ENCODE results near the gene DCBLD1. TPM values are rescaled to one million over a fixed set of nuclear protein-coding genes. Genes with fewer than 3 reads are reported as not detected.

DCBLD1 gene
- total RNA-seq, 1 donor from 2014 or later: 7.5 TPM

- H3K36me3 ChIP-seq: no peaks in the 10 kb centered on the region
- Mint-ChIP-seq H3K9me3 (no peaks in the 10 kb centered on the region), H3K36me3 (no peaks in the 10 kb centered on the region), H3K27me3 (ENCODE audit: insufficient read depth, low read depth) (no peaks in the 10 kb centered on the region), H3K27ac (no peak overlapping the region), H3K4me3 (no peak overlapping the region), H3K4me1 (no peaks in the 10 kb centered on the region)
- H3K27me3 ChIP-seq: no peaks in the 10 kb centered on the region
- H3K4me3 ChIP-seq: no peak overlapping the region
- H3K9me3 ChIP-seq (ENCODE audit: low read depth): no peaks in the 10 kb centered on the region
- H3K9ac ChIP-seq: no peak overlapping the region
- H2AFZ ChIP-seq (replicated peaks): no peak overlapping the region
- H4K20me1 ChIP-seq (ENCODE audit: low read depth): no peaks in the 10 kb centered on the region
- no peaks in the 10 kb centered on the region for H3F3A ChIP-seq (ENCODE audit: low read depth)
- DNase-seq (ENCODE audit: low spot score): no peak
- H3K79me2 ChIP-seq (ENCODE audit: low read depth): no peaks in the 10 kb centered on the region
- TF ChIP-seq EZH2 (IDR thresholded peaks at IDR 0.05): no peak
- TF ChIP-seq, protein P1, sequence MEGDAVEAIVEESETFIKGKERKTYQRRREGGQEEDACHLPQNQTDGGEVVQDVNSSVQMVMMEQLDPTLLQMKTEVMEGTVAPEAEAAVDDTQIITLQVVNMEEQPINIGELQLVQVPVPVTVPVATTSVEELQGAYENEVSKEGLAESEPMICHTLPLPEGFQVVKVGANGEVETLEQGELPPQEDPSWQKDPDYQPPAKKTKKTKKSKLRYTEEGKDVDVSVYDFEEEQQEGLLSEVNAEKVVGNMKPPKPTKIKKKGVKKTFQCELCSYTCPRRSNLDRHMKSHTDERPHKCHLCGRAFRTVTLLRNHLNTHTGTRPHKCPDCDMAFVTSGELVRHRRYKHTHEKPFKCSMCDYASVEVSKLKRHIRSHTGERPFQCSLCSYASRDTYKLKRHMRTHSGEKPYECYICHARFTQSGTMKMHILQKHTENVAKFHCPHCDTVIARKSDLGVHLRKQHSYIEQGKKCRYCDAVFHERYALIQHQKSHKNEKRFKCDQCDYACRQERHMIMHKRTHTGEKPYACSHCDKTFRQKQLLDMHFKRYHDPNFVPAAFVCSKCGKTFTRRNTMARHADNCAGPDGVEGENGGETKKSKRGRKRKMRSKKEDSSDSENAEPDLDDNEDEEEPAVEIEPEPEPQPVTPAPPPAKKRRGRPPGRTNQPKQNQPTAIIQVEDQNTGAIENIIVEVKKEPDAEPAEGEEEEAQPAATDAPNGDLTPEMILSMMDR (IDR thresholded peaks at IDR 0.05): no peak
- TF ChIP-seq EZH2phosphoT487 (IDR thresholded peaks at IDR 0.05): no peak
- no peak overlapping the region for H3K4me2 ChIP-seq
- H3K4me1 ChIP-seq: no peaks in the 10 kb centered on the region
- H3K27ac ChIP-seq: no peak overlapping the region
These were observed 26.2 kb upstream of the DCBLD1 start for GRCh38 chr6:117456250-117456649.

- TF ChIP-seq EZH2 (IDR thresholded peaks at IDR 0.05) (no peak), EZH2phosphoT487 (IDR thresholded peaks at IDR 0.05) (no peak)
- TF ChIP-seq, protein P1 (IDR thresholded peaks at IDR 0.05): no peak
- Mint-ChIP-seq H3K4me1 (no peaks in the 10 kb centered on the region), H3K27ac (no peak overlapping the region), H3K4me3 (no peak overlapping the region), H3K9me3 (no peaks in the 10 kb centered on the region), H3K27me3 (ENCODE audit: insufficient read depth, low read depth) (no peaks in the 10 kb centered on the region), H3K36me3 (no peaks in the 10 kb centered on the region)
- Histone ChIP-seq H3K4me1 (no peaks in the 10 kb centered on the region), H3K9ac (no peak overlapping the region), H3K4me2 (no peak overlapping the region), H3K27ac (no peak overlapping the region), H3K36me3 (no peaks in the 10 kb centered on the region), H3K27me3 (no peaks in the 10 kb centered on the region), H4K20me1 (ENCODE audit: low read depth) (no peaks in the 10 kb centered on the region), H2AFZ (replicated peaks) (no peak overlapping the region), H3K9me3 (ENCODE audit: low read depth) (no peaks in the 10 kb centered on the region), H3K4me3 (no peak overlapping the region), H3F3A (ENCODE audit: low read depth) (no peaks in the 10 kb centered on the region), H3K79me2 (ENCODE audit: low read depth) (no peaks in the 10 kb centered on the region)
- DNase-seq (ENCODE audit: low spot score): no peak
These were observed 25.5 kb upstream of the DCBLD1 start for GRCh38 chr6:117456998-117457397.

- no peaks in the 10 kb centered on the region for H3K9me3 ChIP-seq (ENCODE audit: low read depth)
- Mint-ChIP-seq H3K9me3 (no peaks in the 10 kb centered on the region), H3K36me3 (no peaks in the 10 kb centered on the region), H3K4me3 (no peak overlapping the region), H3K4me1 (no peaks in the 10 kb centered on the region), H3K27ac (no peak overlapping the region), H3K27me3 (ENCODE audit: insufficient read depth, low read depth) (no peaks in the 10 kb centered on the region)
- H3K4me2 ChIP-seq: no peak overlapping the region
- no peak for DNase-seq (ENCODE audit: low spot score)
- H3K27me3 ChIP-seq: no peaks in the 10 kb centered on the region
- no peaks in the 10 kb centered on the region for H3F3A ChIP-seq (ENCODE audit: low read depth)
- H3K9ac ChIP-seq: no peak overlapping the region
- no peaks in the 10 kb centered on the region for H4K20me1 ChIP-seq (ENCODE audit: low read depth)
- no peak overlapping the region for H3K4me3 ChIP-seq
- no peaks in the 10 kb centered on the region for H3K79me2 ChIP-seq (ENCODE audit: low read depth)
- no peaks in the 10 kb centered on the region for H3K4me1 ChIP-seq
- no peak for TF ChIP-seq EZH2phosphoT487 (IDR thresholded peaks at IDR 0.05)
- TF ChIP-seq, protein P1 (IDR thresholded peaks at IDR 0.05): no peak
- TF ChIP-seq EZH2 (IDR thresholded peaks at IDR 0.05): no peak
- H3K27ac ChIP-seq: no peak overlapping the region
- no peaks in the 10 kb centered on the region for H3K36me3 ChIP-seq
- H2AFZ ChIP-seq (replicated peaks): no peak overlapping the region
These were observed 23.1 kb upstream of the DCBLD1 start for GRCh38 chr6:117459204-117459944.

All from neural progenitor cell (in vitro differentiated cells).